ENCODE results near the gene VPS8.

Gene VPS8

GRCh38 chr3:184773283-184774186 lies 38.4 kb upstream of the VPS8 start:
- H3K27me3 ChIP-seq (ENCODE audit: control insufficient read depth, insufficient read depth, low read length): no peaks in the 10 kb centered on the region
- peaks cover 43% of the 10 kb centered on the region for H3K4me1 ChIP-seq (ENCODE audit: control insufficient read depth, insufficient read depth, low read length)
- H3K9ac ChIP-seq (ENCODE audit: low read length): no peak overlapping the region
- no peaks in the 10 kb centered on the region for H3K9me3 ChIP-seq (ENCODE audit: control insufficient read depth, insufficient read depth, low read depth, low read length)
- H3K27ac ChIP-seq (ENCODE audit: low read depth, low read length): no peak overlapping the region
- no peak overlapping the region for H3K4me3 ChIP-seq (ENCODE audit: low read depth, low read length)
- no peaks in the 10 kb centered on the region for H3K36me3 ChIP-seq (ENCODE audit: control insufficient read depth, insufficient read depth, low read length)

GRCh38 chr3:184776916-184777315 lies 35.0 kb upstream of the VPS8 start:
- H3K36me3 ChIP-seq (ENCODE audit: control insufficient read depth, insufficient read depth, low read length): no peaks in the 10 kb centered on the region
- H3K4me1 ChIP-seq (ENCODE audit: control insufficient read depth, insufficient read depth, low read length): peaks cover 32% of the 10 kb centered on the region
- H3K27me3 ChIP-seq (ENCODE audit: control insufficient read depth, insufficient read depth, low read length): no peaks in the 10 kb centered on the region
- H3K27ac ChIP-seq (ENCODE audit: low read depth, low read length): no peak overlapping the region
- no peaks in the 10 kb centered on the region for H3K9me3 ChIP-seq (ENCODE audit: control insufficient read depth, insufficient read depth, low read depth, low read length)
- no peak overlapping the region for H3K4me3 ChIP-seq (ENCODE audit: low read depth, low read length)
- no peak overlapping the region for H3K9ac ChIP-seq (ENCODE audit: low read length)

DNA sequence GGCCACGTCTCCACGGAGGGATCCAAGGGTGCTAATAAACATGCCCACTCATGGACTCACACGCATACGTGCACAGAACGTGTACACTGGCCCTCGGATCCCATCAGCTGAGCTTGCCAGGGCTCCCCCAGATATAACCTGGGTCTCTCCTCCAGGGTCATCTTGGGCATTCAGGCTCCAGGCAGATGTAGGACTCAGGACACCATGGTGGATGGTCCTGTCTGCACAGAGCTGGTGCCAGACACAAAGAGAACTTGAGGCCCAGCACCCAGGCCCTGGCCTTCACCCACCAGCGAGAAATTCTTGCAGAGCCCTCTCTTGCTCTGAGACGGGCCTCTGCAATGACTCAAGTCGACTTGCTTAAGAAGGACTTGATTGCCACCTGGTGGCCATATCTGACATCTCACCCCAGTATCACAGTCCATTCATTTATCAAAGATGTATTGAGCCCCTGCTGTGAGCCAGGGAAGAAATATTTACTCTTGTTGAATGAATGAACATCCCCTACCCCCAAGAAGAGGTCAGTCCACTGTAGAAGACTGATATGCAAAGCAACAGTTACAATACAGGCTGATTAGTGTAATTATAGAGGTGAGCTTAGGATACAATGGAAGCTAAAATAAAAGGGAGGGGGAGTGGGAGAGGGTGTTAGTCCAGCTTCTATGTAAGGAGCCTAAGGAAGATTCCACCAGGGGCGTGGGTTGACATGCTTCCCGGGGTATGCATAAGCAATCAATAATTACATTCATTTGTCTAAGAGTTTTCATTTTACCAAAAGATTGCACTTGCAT lies 34.2 kb upstream of the VPS8 start:
- Histone ChIP-seq H3K27me3 (ENCODE audit: control insufficient read depth, insufficient read depth, low read length) (no peaks in the 10 kb centered on the region), H3K27ac (ENCODE audit: low read depth, low read length) (no peak overlapping the region), H3K9me3 (ENCODE audit: control insufficient read depth, insufficient read depth, low read depth, low read length) (no peaks in the 10 kb centered on the region), H3K4me1 (ENCODE audit: control insufficient read depth, insufficient read depth, low read length) (peaks cover 32% of the 10 kb centered on the region), H3K9ac (ENCODE audit: low read length) (no peak overlapping the region), H3K36me3 (ENCODE audit: control insufficient read depth, insufficient read depth, low read length) (no peaks in the 10 kb centered on the region), H3K4me3 (ENCODE audit: low read depth, low read length) (no peak overlapping the region)

DNA sequence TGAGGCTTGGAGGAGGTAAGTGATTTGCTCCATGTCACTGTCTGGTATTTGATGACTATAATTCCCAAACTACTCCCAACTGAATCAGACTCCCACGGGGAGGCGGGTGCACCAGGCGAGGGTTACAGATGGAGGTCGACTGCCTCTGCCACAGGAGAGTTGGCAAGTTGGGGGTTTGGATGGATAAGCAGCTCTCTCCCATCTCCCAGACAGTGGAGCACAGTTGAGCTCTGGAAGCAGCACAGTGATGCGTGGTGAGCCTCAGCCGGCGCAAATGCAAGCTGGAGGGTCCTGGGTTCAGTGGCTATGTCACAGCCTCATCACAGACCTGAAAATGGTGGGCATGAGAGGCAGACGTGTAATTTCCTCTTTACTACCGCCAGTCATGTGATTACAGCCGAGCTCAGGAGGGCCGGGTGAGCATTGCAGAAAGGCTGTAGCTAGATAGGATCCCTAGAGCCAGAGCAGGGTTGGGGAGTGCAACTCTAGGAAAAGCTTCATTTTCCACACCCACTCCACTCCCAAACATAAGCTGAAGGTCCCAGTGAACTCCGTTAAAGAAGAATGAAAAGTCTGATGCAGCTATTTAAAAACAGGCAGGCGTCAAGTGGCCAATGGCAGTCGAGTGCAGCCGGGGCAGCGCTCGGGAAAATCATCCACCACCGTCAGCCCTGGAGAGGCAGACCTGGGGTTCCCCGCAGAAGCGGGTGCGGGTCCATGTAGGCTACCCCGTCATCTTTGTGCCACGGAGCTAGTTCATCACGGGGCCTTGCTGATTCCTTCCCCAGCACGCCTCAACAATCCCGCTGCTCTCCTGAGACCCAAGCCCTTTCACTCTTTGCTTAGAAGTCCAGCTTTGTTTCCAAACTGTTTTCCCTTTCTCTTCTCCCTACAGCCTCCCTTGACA lies 33.3 kb upstream of the VPS8 start:
- no peak overlapping the region for H3K4me3 ChIP-seq (ENCODE audit: low read depth, low read length)
- no peaks in the 10 kb centered on the region for H3K36me3 ChIP-seq (ENCODE audit: control insufficient read depth, insufficient read depth, low read length)
- no peaks in the 10 kb centered on the region for H3K9me3 ChIP-seq (ENCODE audit: control insufficient read depth, insufficient read depth, low read depth, low read length)
- H3K27me3 ChIP-seq (ENCODE audit: control insufficient read depth, insufficient read depth, low read length): no peaks in the 10 kb centered on the region
- no peak overlapping the region for H3K27ac ChIP-seq (ENCODE audit: low read depth, low read length)
- H3K9ac ChIP-seq (ENCODE audit: low read length): no peak overlapping the region
- peaks cover 26% of the 10 kb centered on the region for H3K4me1 ChIP-seq (ENCODE audit: control insufficient read depth, insufficient read depth, low read length)

GRCh38 chr3:184780981-184781515 lies 30.9 kb upstream of the VPS8 start:
- Histone ChIP-seq H3K4me1 (ENCODE audit: control insufficient read depth, insufficient read depth, low read length) (peaks cover 18% of the 10 kb centered on the region), H3K27me3 (ENCODE audit: control insufficient read depth, insufficient read depth, low read length) (no peaks in the 10 kb centered on the region), H3K36me3 (ENCODE audit: control insufficient read depth, insufficient read depth, low read length) (no peaks in the 10 kb centered on the region), H3K9me3 (ENCODE audit: control insufficient read depth, insufficient read depth, low read depth, low read length) (no peaks in the 10 kb centered on the region), H3K9ac (ENCODE audit: low read length) (no peak overlapping the region), H3K27ac (ENCODE audit: low read depth, low read length) (no peak overlapping the region), H3K4me3 (ENCODE audit: low read depth, low read length) (no peak overlapping the region)

- Histone ChIP-seq H3K27me3 (ENCODE audit: control insufficient read depth, insufficient read depth, low read length) (no peaks in the 10 kb centered on the region), H3K4me1 (ENCODE audit: control insufficient read depth, insufficient read depth, low read length) (peaks cover 11% of the 10 kb centered on the region), H3K9ac (ENCODE audit: low read length) (no peak overlapping the region), H3K36me3 (ENCODE audit: control insufficient read depth, insufficient read depth, low read length) (no peaks in the 10 kb centered on the region), H3K9me3 (ENCODE audit: control insufficient read depth, insufficient read depth, low read depth, low read length) (no peaks in the 10 kb centered on the region), H3K4me3 (ENCODE audit: low read depth, low read length) (no peak overlapping the region), H3K27ac (ENCODE audit: low read depth, low read length) (no peak overlapping the region)
Measured at GRCh38 chr3:184781801-184782200, 30.2 kb upstream of the VPS8 start.

GRCh38 chr3:184783319-184783718 lies 28.6 kb upstream of the VPS8 start:
- H3K36me3 ChIP-seq (ENCODE audit: control insufficient read depth, insufficient read depth, low read length): no peaks in the 10 kb centered on the region
- no peaks in the 10 kb centered on the region for H3K27me3 ChIP-seq (ENCODE audit: control insufficient read depth, insufficient read depth, low read length)
- no peak overlapping the region for H3K9ac ChIP-seq (ENCODE audit: low read length)
- no peak overlapping the region for H3K4me3 ChIP-seq (ENCODE audit: low read depth, low read length)
- H3K4me1 ChIP-seq (ENCODE audit: control insufficient read depth, insufficient read depth, low read length): peaks cover 7% of the 10 kb centered on the region; the same call in 1 of the 2 replicates
- no peaks in the 10 kb centered on the region for H3K9me3 ChIP-seq (ENCODE audit: control insufficient read depth, insufficient read depth, low read depth, low read length)
- H3K27ac ChIP-seq (ENCODE audit: low read depth, low read length): no peak overlapping the region

GRCh38 chr3:184784731-184785500 lies 27.1 kb upstream of the VPS8 start:
- no peak overlapping the region for H3K4me3 ChIP-seq (ENCODE audit: low read depth, low read length)
- peaks cover 7% of the 10 kb centered on the region; the same call in 1 of the 2 replicates for H3K4me1 ChIP-seq (ENCODE audit: control insufficient read depth, insufficient read depth, low read length)
- H3K36me3 ChIP-seq (ENCODE audit: control insufficient read depth, insufficient read depth, low read length): no peaks in the 10 kb centered on the region
- H3K27ac ChIP-seq (ENCODE audit: low read depth, low read length): no peak overlapping the region
- no peaks in the 10 kb centered on the region for H3K9me3 ChIP-seq (ENCODE audit: control insufficient read depth, insufficient read depth, low read depth, low read length)
- no peak overlapping the region for H3K9ac ChIP-seq (ENCODE audit: low read length)
- no peaks in the 10 kb centered on the region for H3K27me3 ChIP-seq (ENCODE audit: control insufficient read depth, insufficient read depth, low read length)

DNA sequence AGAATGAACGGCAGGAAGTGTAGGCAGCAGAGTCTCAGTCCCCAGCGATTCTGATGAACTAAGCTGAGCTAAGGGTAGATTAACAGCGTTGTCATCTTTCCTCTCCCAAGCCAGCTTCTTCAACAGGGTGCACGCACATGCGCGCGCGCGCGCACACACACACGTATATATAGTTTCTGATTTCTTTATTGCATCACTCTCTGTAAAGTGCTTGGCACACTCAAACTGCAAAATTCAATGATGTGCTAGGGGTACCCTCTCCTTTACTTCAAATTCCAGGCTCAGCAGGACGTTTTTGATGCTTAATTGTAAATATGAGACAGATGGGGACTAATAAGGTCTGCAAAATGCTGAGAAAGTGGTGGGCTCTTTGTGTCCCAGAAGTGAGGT lies 26.1 kb upstream of the VPS8 start:
- H3K27ac ChIP-seq (ENCODE audit: low read depth, low read length): no peak overlapping the region
- no peaks in the 10 kb centered on the region for H3K36me3 ChIP-seq (ENCODE audit: control insufficient read depth, insufficient read depth, low read length)
- H3K9me3 ChIP-seq (ENCODE audit: control insufficient read depth, insufficient read depth, low read depth, low read length): no peaks in the 10 kb centered on the region
- H3K4me1 ChIP-seq (ENCODE audit: control insufficient read depth, insufficient read depth, low read length): peaks cover 7% of the 10 kb centered on the region
- H3K4me3 ChIP-seq (ENCODE audit: low read depth, low read length): no peak overlapping the region
- no peak overlapping the region for H3K9ac ChIP-seq (ENCODE audit: low read length)
- H3K27me3 ChIP-seq (ENCODE audit: control insufficient read depth, insufficient read depth, low read length): no peaks in the 10 kb centered on the region

Data from HUES6 (cell line).